HG03442 (cell line): Measurements from ENCODE around the gene SRGAP2B.
"Not testable (repeated sequence)": the region's sequence is repeated elsewhere in the genome, so short reads cannot be mapped to it uniquely, and the experiment has no call there.

Experiments
- ATAC-seq: cut with Tn5 transposase; IDR thresholded peaks from one replicate; pipeline ENCODE4 v1.9.1; 2021; ENCODE audit warnings: mild to moderate bottlenecking, moderate library complexity; ENCODE audit not compliant: unreplicated experiment

SRGAP2B gene

GRCh38 chr1:144917154-144918026, 177.7 kb downstream of the SRGAP2B start:
- ATAC-seq = not testable (repeated sequence)

- peak; percentile 66 for ATAC-seq
Measured at GRCh38 chr1:144913977-144914734, 181.0 kb downstream of the SRGAP2B start.

- not testable (repeated sequence) for ATAC-seq
Measured at GRCh38 chr1:144913458-144913857, 181.7 kb downstream of the SRGAP2B start.

- not testable (repeated sequence) for ATAC-seq
Measured at GRCh38 chr1:144910729-144911128, 184.4 kb downstream of the SRGAP2B start.

- not testable (repeated sequence) for ATAC-seq
Measured at GRCh38 chr1:144900841-144901240, 194.3 kb downstream of the SRGAP2B start.

GRCh38 chr1:144894454-144895201, 200.5 kb downstream of the SRGAP2B start:
- ATAC-seq = not testable (repeated sequence)

- ATAC-seq = not testable (repeated sequence)
Measured at GRCh38 chr1:144893710-144894438, 201.3 kb downstream of the SRGAP2B start.

- not testable (repeated sequence) for ATAC-seq
Measured at GRCh38 chr1:144893062-144893461, 202.1 kb downstream of the SRGAP2B start.

- not testable (repeated sequence) for ATAC-seq
Measured at GRCh38 chr1:144889450-144890115, 205.5 kb downstream of the SRGAP2B start.

- not testable (repeated sequence) for ATAC-seq
Measured at GRCh38 chr1:144883022-144883421, 212.1 kb downstream of the SRGAP2B start.

- not testable (repeated sequence) for ATAC-seq
Measured at GRCh38 chr1:144882343-144882742, 212.8 kb downstream of the SRGAP2B start.

- ATAC-seq = not testable (repeated sequence)
Measured at GRCh38 chr1:144858607-144859006, 236.5 kb downstream of the SRGAP2B start.
